H1 (cell line): ENCODE measurements around the gene KSR2. TPM values are rescaled to one million over a fixed set of nuclear protein-coding genes. Genes with fewer than 3 reads are reported as not detected.

Source experiments
- CTCF ChIA-PET: fragments of 300-600 bp; sonication (Branson Sonifier 250); formaldehyde crosslinking; loops from one replicate; lab custom pipeline; 2021; ENCODE audit not compliant: partially characterized antibody; lab: Charles Lee
- POLR2A ChIA-PET: fragments of 300-600 bp; sonication (Branson Sonifier 250); formaldehyde crosslinking; loops from one replicate; lab custom pipeline; 2021; ENCODE audit warnings: inconsistent platforms; ENCODE audit not compliant: partially characterized antibody; lab: Charles Lee
- DNase-seq, 2 experiments: peaks; one replicate each; pipeline versions ENCODE4 v3.0.0 to v3.0.0-alpha.2; 2010 to 2022; ENCODE audit warnings: low spot score in 2 of 2, low read depth in 1 of 2, mixed read lengths in 1 of 2
- FAIRE-seq: peaks from 2 replicates; lab custom pipeline; 2011; peaks lifted over from hg19 to GRCh38; lab: Jason Lieb, UNC
- H2AFZ ChIP-seq: 2 replicates; pipeline ENCODE4 v1.8.1; 2012; ENCODE audit warnings: low read length, inconsistent platforms
- H2AK5ac ChIP-seq: 2 replicates; pipeline ENCODE4 v1.6.1; 2013; ENCODE audit warnings: low read depth, low read length
- H2BK120ac ChIP-seq: replicated peaks from 2 replicates; pipeline ENCODE3; 2013; ENCODE audit warnings: low read depth, low read length, inconsistent platforms
- H2BK12ac ChIP-seq: 2 replicates; pipeline ENCODE4 v1.6.1; 2013; ENCODE audit warnings: low read depth, low read length
- H2BK15ac ChIP-seq: 2 replicates; pipeline ENCODE4 v1.6.1; 2013; ENCODE audit warnings: low read length
- H2BK20ac ChIP-seq: 2 replicates; pipeline ENCODE4 v1.6.1; 2013; ENCODE audit warnings: low read length
- H2BK5ac ChIP-seq: 2 replicates; pipeline ENCODE4 v1.6.1; 2013; ENCODE audit warnings: low read depth, low read length
- H3K14ac ChIP-seq: 2 replicates; pipeline ENCODE4 v1.6.1; 2013; ENCODE audit warnings: inconsistent platforms; ENCODE audit not compliant: insufficient read length
- H3K18ac ChIP-seq: 2 replicates; pipeline ENCODE4 v1.6.1; 2013; ENCODE audit warnings: low read length; ENCODE audit errors: extremely low read depth
- H3K23ac ChIP-seq: 2 replicates; pipeline ENCODE4 v1.6.1; 2013; ENCODE audit warnings: inconsistent platforms; ENCODE audit not compliant: insufficient read length
- H3K23me2 ChIP-seq: 2 replicates; pipeline ENCODE4 v1.6.1; 2013; ENCODE audit warnings: low read depth, low read length
- H3K27ac ChIP-seq: 2 replicates; pipeline ENCODE4 v1.6.1; 2011; ENCODE audit warnings: low read depth, low read length, inconsistent platforms
- H3K27me3 ChIP-seq, 4 experiments: replicated peaks in 1 of 4; 1 replicate in 1 of 4; 2 replicates in 3 of 4; pipeline versions ENCODE4 v1.6.1 to v1.8.1; 2011 to 2013; ENCODE audit warnings: low read length in 3 of 4, mild to moderate bottlenecking in 3 of 4, inconsistent platforms in 2 of 4, mixed read lengths in 2 of 4, moderate library complexity in 1 of 4; ENCODE audit not compliant: control insufficient read depth in 3 of 4, insufficient read depth in 3 of 4; ENCODE audit errors: extremely low read depth in 1 of 4
- H3K36me3 ChIP-seq, 4 experiments: 2 replicates each; pipeline versions ENCODE4 v1.6.1 to v1.8.1; 2011 to 2013; ENCODE audit warnings: mild to moderate bottlenecking in 4 of 4, low read length in 3 of 4, moderate library complexity in 2 of 4, control low read depth in 1 of 4, inconsistent platforms in 1 of 4; ENCODE audit not compliant: insufficient read depth in 4 of 4, control insufficient read depth in 2 of 4
- H3K4ac ChIP-seq: replicated peaks from 2 replicates; pipeline ENCODE3; 2013; ENCODE audit warnings: low read length, low read depth, mixed read lengths, inconsistent platforms; ENCODE audit not compliant: insufficient read length
- H3K4me1 ChIP-seq, 4 experiments: replicated peaks in 1 of 4; 1 replicate in 1 of 4; 2 replicates in 3 of 4; pipeline versions ENCODE4 v1.6.1 to v1.8.1; 2011 to 2013; ENCODE audit warnings: low read length in 3 of 4, inconsistent platforms in 2 of 4, mixed read lengths in 1 of 4; ENCODE audit not compliant: insufficient read depth in 4 of 4, control insufficient read depth in 3 of 4
- H3K4me2 ChIP-seq, 2 experiments: 2 replicates each; pipeline versions ENCODE4 v1.6.1 to v1.8.1; 2011 to 2013; ENCODE audit warnings: low read depth in 2 of 2, low read length in 2 of 2, control low read depth in 1 of 2, inconsistent platforms in 1 of 2, mild to moderate bottlenecking in 1 of 2; ENCODE audit not compliant: insufficient read depth in 1 of 2
- H3K4me3 ChIP-seq, 4 experiments: fragments of 200-600, 300-600 bp in 1 of 4; sonication (generic), shearing (Covaris generic), sonication (Bioruptor Twin) in 1 of 4; 2 replicates each; pipeline versions ENCODE4 v1.5.1 to v1.8.1; 2011 to 2016; ENCODE audit warnings: low read length in 4 of 4, low read depth in 3 of 4, control low read depth in 2 of 4, inconsistent platforms in 2 of 4, mild to moderate bottlenecking in 2 of 4, mixed read lengths in 1 of 4, moderate library complexity in 1 of 4; ENCODE audit not compliant: insufficient read depth in 2 of 4; ENCODE audit errors: extremely low read depth in 1 of 4
- H3K56ac ChIP-seq: replicated peaks from 2 replicates; pipeline ENCODE3; 2013; ENCODE audit warnings: low read depth, mild to moderate bottlenecking, mixed read lengths, low read length, inconsistent platforms; ENCODE audit not compliant: insufficient read length
- H3K79me1 ChIP-seq: 2 replicates; pipeline ENCODE4 v1.6.1; 2013; ENCODE audit warnings: low read depth, low read length, control low read depth
- H3K79me2 ChIP-seq, 2 experiments: 2 replicates each; pipeline versions ENCODE4 v1.6.1 to v1.8.1; 2012 to 2013; ENCODE audit warnings: low read length in 2 of 2, mild to moderate bottlenecking in 2 of 2, inconsistent platforms in 1 of 2; ENCODE audit not compliant: insufficient read depth in 2 of 2, control insufficient read depth in 1 of 2
- H3K9ac ChIP-seq, 4 experiments: replicated peaks in 1 of 4; 1 replicate in 1 of 4; 2 replicates in 3 of 4; pipeline versions ENCODE4 v1.6.1 to v1.8.1; 2011 to 2013; ENCODE audit warnings: low read depth in 3 of 4, low read length in 3 of 4, control low read depth in 2 of 4, mild to moderate bottlenecking in 2 of 4, moderate library complexity in 2 of 4, inconsistent platforms in 1 of 4; ENCODE audit errors: extremely low read depth in 1 of 4
- H3K9me3 ChIP-seq, 2 experiments: 2 replicates each; pipeline versions ENCODE4 v1.6.1 to v1.8.1; 2012 to 2013; ENCODE audit warnings: mild to moderate bottlenecking in 2 of 2, moderate library complexity in 2 of 2, control low read depth in 1 of 2, inconsistent platforms in 1 of 2, low read depth in 1 of 2, low read length in 1 of 2, mixed read lengths in 1 of 2; ENCODE audit not compliant: insufficient read depth in 2 of 2
- H4K20me1 ChIP-seq, 2 experiments: replicated peaks in 1 of 2; 2 replicates each; pipeline versions ENCODE3 to v1.8.1; 2011 to 2013; ENCODE audit warnings: inconsistent platforms in 2 of 2, low read length in 2 of 2, mild to moderate bottlenecking in 1 of 2; ENCODE audit not compliant: insufficient read depth in 2 of 2, control insufficient read depth in 1 of 2
- H4K5ac ChIP-seq: 2 replicates; pipeline ENCODE4 v1.6.1; 2013; ENCODE audit warnings: low read length, low read depth, mixed read lengths, inconsistent platforms; ENCODE audit not compliant: insufficient read length
- H4K8ac ChIP-seq: 2 replicates; pipeline ENCODE4 v1.8.0; 2013; ENCODE audit warnings: mild to moderate bottlenecking, moderate library complexity, low read length, inconsistent platforms; ENCODE audit not compliant: insufficient read depth; ENCODE audit errors: extremely low read depth
- H4K91ac ChIP-seq: replicated peaks from 2 replicates; pipeline ENCODE3; 2013; ENCODE audit warnings: low read length, mixed read lengths, inconsistent platforms; ENCODE audit not compliant: insufficient read length
- CBX8 ChIP-seq: fragments of 300-800, 300-1000 bp; sonication (generic); IDR thresholded peaks from 2 replicates; pipeline ENCODE4 v1.7.1; 2016; ENCODE audit warnings: low read depth, low read length, borderline replicate concordance
- CTCF ChIP-seq, 3 experiments: IDR thresholded peaks; 1 replicate in 2 of 3; 2 replicates in 1 of 3; pipeline versions ENCODE4 v1.5.1 to v1.6.1; 2011; ENCODE audit warnings: low read length in 3 of 3, mild to moderate bottlenecking in 3 of 3, inconsistent platforms in 2 of 3, low read depth in 1 of 3, moderate library complexity in 1 of 3; ENCODE audit not compliant: insufficient read depth in 1 of 3; ENCODE audit errors: control extremely low read depth in 1 of 3
- MAX ChIP-seq: IDR thresholded peaks from 2 replicates; pipeline ENCODE4 v1.6.1; 2012; ENCODE audit warnings: inconsistent platforms
- RAD21 ChIP-seq, 2 experiments: IDR thresholded peaks in 1 of 2; conservative IDR thresholded peaks in 1 of 2; 2 replicates each; pipeline ENCODE4 v1.6.1; 2011; ENCODE audit warnings: low read depth in 2 of 2, low read length in 2 of 2, improper control_type of control experiment in 1 of 2, inconsistent platforms in 1 of 2, mild to moderate bottlenecking in 1 of 2, moderate library complexity in 1 of 2
- USF2 ChIP-seq: IDR thresholded peaks from 2 replicates; pipeline ENCODE4 v1.6.1; 2011; ENCODE audit warnings: low read length, improper control_type of control experiment
- WGBS, 2 experiments: shearing (Covaris generic) in 1 of 2; methylation state at CpG; one replicate each; pipeline versions ENCODE4 v1.1.6 to v1.1.7; 2013 to 2015; ENCODE audit warnings: low lambda C conversion rate in 2 of 2, mixed read lengths in 2 of 2, inconsistent platforms in 1 of 2, low coverage in 1 of 2, missing lambda C conversion rate in 1 of 2; ENCODE audit not compliant: insufficient replicate concordance in 2 of 2, insufficient coverage in 1 of 2, insufficient read length in 1 of 2; ENCODE audit errors: extremely low coverage in 1 of 2, missing lambda C conversion rate in 1 of 2; 5-methylcytosine and 5-hydroxymethylcytosine counted together
- polyA plus RNA-seq, 7 experiments: library from polyadenylated mRNA; depleted of rRNA in 3 of 7; stranded (reverse) in 5 of 7; unstranded in 2 of 7; fragments of >200 nt in 5 of 7; fragments of 200-250 nt in 2 of 7; gene quantifications; 1 replicate in 5 of 7; 2 replicates in 1 of 7; 4 replicates in 1 of 7; pipeline versions ENCODE4 v1.2.1 to v1.2.3, GENCODE V29; 2011 to 2013; ENCODE audit warnings: missing spikeins in 2 of 7, mixed read lengths in 2 of 7
- total RNA-seq: library from RNA; stranded (reverse); fragmentation: NEBNext Ultra II Directional; extraction: Animal tissue kit (Norgen Biotek cat#: 25700); gene quantifications from 2 replicates; pipeline ENCODE4 v1.2.1, GENCODE V29; 2021

Gene KSR2
- total and polyA plus RNA-seq, 2 of the 8 experiments (the other 6 are each of a cell fraction or from before 2014, with no cell fraction given), result 0.74 to 2.2 TPM

- Histone ChIP-seq H4K20me1 (no peaks in the 10 kb centered on the region), H3K4me1 (no peaks in the 10 kb centered on the region), H3K4me2 (no peak overlapping the region), H3K27me3 (no peaks in the 10 kb centered on the region), H2AFZ (no peak overlapping the region), H4K91ac (no peak overlapping the region), H3K27ac (no peak overlapping the region), H2AK5ac (no peak overlapping the region), H4K5ac (no peak overlapping the region), H3K18ac (no peak overlapping the region), H3K9ac (no peak overlapping the region), H3K4me3 (no peak overlapping the region), H3K23me2 (no peaks in the 10 kb centered on the region), H2BK20ac (no peak overlapping the region), H4K8ac (no peak overlapping the region), H2BK5ac (no peak overlapping the region), H3K79me1 (no peaks in the 10 kb centered on the region; the same call in 1 of the 2 replicates), H3K36me3 (no peaks in the 10 kb centered on the region), H2BK120ac (no peak overlapping the region), H3K9me3 (no peaks in the 10 kb centered on the region), H3K23ac (no peak overlapping the region), H3K56ac (no peak overlapping the region), H2BK15ac (no peak overlapping the region), H3K14ac (no peak overlapping the region), H3K4ac (no peak overlapping the region), H2BK12ac (no peak overlapping the region), H3K79me2 (no peaks in the 10 kb centered on the region)
- CTCF ChIA-PET, result interaction anchor here (0.6 to 5.6 kb wide), 28 partner anchors 7 to 1369 kb away, joined by 3 to 68 read pairs (median 4); no protein-coding TSS in a partner anchor
- WGBS, 2 experiments, result 51% methylated on average over 6 of the region's 6 CpGs; no CpG with 5 or more reads in 1 of the 2 experiments
- POLR2A ChIA-PET, result interaction anchor here (0.6 to 0.7 kb wide), 3 partner anchors 105 to 648 kb away, joined by 3 read pairs; no protein-coding TSS in a partner anchor
- TF ChIP-seq MAX (peak; percentile 66), CTCF (IDR thresholded peaks at IDR 0.05; ENCODE audit: control extremely low read depth in 1 of 3, insufficient read depth in 1 of 3, low read depth in 1 of 3, low read length in 3 of 3) (peak; percentile 80 to 93 (median 92)), RAD21 (IDR thresholded peaks at IDR 0.05 in 1 of 2, conservative IDR thresholded peaks at IDR 0.05 in 1 of 2; ENCODE audit: low read depth in 2 of 2, low read length in 2 of 2) (peak; percentile 35 to 58), USF2 (peak; percentile 35; the same call in 1 of the 2 replicates), CBX8 (no peak)
- DNase-seq (peak; percentile 44 to 91), FAIRE-seq (peak; percentile 95)
Measured at GRCh38 chr12:117854339-117855012, 114.3 kb downstream of the KSR2 start.
